HCT116 (cell line): ENCODE results near the gene LTBP1. TPM values are rescaled to one million over a fixed set of nuclear protein-coding genes. Genes with fewer than 3 reads are reported as not detected.

Source experiments
- ATAC-seq: fragments of 200-7000 bp; cut with Tn5 transposase; 2 replicates; pipeline ENCODE4 v1.9.1; 2020; ENCODE audit warnings: mild to moderate bottlenecking, moderate library complexity
- BruUV-seq: library from RNA; stranded (reverse); fragments of 400-500 nt; replicated peaks from 2 replicates; lab custom pipeline; 2021; lab: Mats Ljungman, UMichigan
- CTCF ChIA-PET: fragments of 300-600 bp; sonication (Branson Sonifier 250); formaldehyde crosslinking; loops from one replicate; lab custom pipeline; 2021; ENCODE audit warnings: antibody characterized with exemption; lab: Charles Lee
- POLR2A ChIA-PET: fragments of 300-600, 350-600 bp; sonication (Branson Sonifier 250); formaldehyde crosslinking; loops from one replicate; lab custom pipeline; 2021; ENCODE audit warnings: antibody characterized with exemption; lab: Charles Lee
- RAD21 ChIA-PET, 2 experiments: fragments of 300-600 bp; sonication (Branson Sonifier 250); formaldehyde crosslinking; loops; one replicate each; lab custom pipeline; 2023; ENCODE audit warnings: low total read pairs in 2 of 2; ENCODE audit not compliant: uncharacterized antibody in 2 of 2, unreplicated experiment in 2 of 2, low non-redundant PET in 1 of 2; lab: Charles Lee
- DNase-seq: peaks from one replicate; pipeline ENCODE4 v3.0.0-alpha.2; 2010; ENCODE audit warnings: low read depth, low spot score
- H2AFZ ChIP-seq: fragments of 200-600 bp; shearing (Covaris generic), sonication (generic); 2 replicates; pipeline ENCODE4 v1.6.1; 2017; ENCODE audit warnings: low read depth, mixed run types, mixed read lengths, antibody characterized with exemption, low read length; ENCODE audit not compliant: poor library complexity, severe bottlenecking
- H3K27ac ChIP-seq: 2 replicates; pipeline ENCODE4 v1.5.1; 2012; ENCODE audit warnings: low read depth, low read length
- H3K27me3 ChIP-seq: fragments of 200-600 bp; sonication (generic); 2 replicates; pipeline ENCODE4 v1.6.1; 2016; ENCODE audit warnings: mixed run types, low read length, mixed read lengths; ENCODE audit not compliant: insufficient read depth
- H3K36me3 ChIP-seq, 2 experiments: fragments of 200-500 bp in 1 of 2; fragments of 200-600 bp in 1 of 2; sonication (Bioruptor generic) in 1 of 2; sonication (generic) in 1 of 2; 2 replicates each; pipeline versions ENCODE4 v1.5.1 to v1.6.1; 2014 to 2016; ENCODE audit warnings: low read length in 2 of 2, inconsistent platforms in 1 of 2, mixed read lengths in 1 of 2, mixed run types in 1 of 2; ENCODE audit not compliant: insufficient read depth in 2 of 2, control insufficient read depth in 1 of 2
- H3K4me1 ChIP-seq, 2 experiments: fragments of 200-600 bp in 1 of 2; sonication (generic) in 1 of 2; 2 replicates each; pipeline versions ENCODE4 v1.5.1 to v1.6.1; 2012 to 2017; ENCODE audit warnings: low read length in 2 of 2, inconsistent platforms in 1 of 2, mild to moderate bottlenecking in 1 of 2, mixed read lengths in 1 of 2, mixed run types in 1 of 2, moderate library complexity in 1 of 2; ENCODE audit not compliant: insufficient read depth in 2 of 2, control insufficient read depth in 1 of 2
- H3K4me2 ChIP-seq: fragments of 200-600 bp; sonication (generic); 2 replicates; pipeline ENCODE4 v1.6.1; 2017; ENCODE audit warnings: mixed run types, low read length, mixed read lengths
- H3K4me3 ChIP-seq, 2 experiments: fragments of 200-600 bp in 1 of 2; sonication (generic) in 1 of 2; replicated peaks in 1 of 2; 2 replicates each; pipeline ENCODE4 v1.5.1; 2011 to 2016; ENCODE audit warnings: low read length in 2 of 2, control low read depth in 1 of 2, low read depth in 1 of 2, mild to moderate bottlenecking in 1 of 2, mixed read lengths in 1 of 2, mixed run types in 1 of 2
- H3K79me2 ChIP-seq: fragments of 200-600 bp; sonication (generic); 2 replicates; pipeline ENCODE4 v1.6.1; 2017; ENCODE audit warnings: mild to moderate bottlenecking, mixed run types, low read length, moderate library complexity, mixed read lengths; ENCODE audit not compliant: insufficient read depth
- H3K9ac ChIP-seq: fragments of 200-600 bp; sonication (generic); 2 replicates; pipeline ENCODE4 v1.6.1; 2016; ENCODE audit warnings: low read length, mixed read lengths
- H3K9me2 ChIP-seq: fragments of 200-600 bp; sonication (generic), shearing (Covaris generic); 2 replicates; pipeline ENCODE4 v1.6.1; 2017; ENCODE audit warnings: mixed run types, mild to moderate bottlenecking, moderate library complexity; ENCODE audit not compliant: insufficient read depth
- H3K9me3 ChIP-seq, 2 experiments: fragments of 200-500 bp in 1 of 2; fragments of 200-600 bp in 1 of 2; sonication (Bioruptor generic) in 1 of 2; sonication (generic) in 1 of 2; 2 replicates each; pipeline ENCODE4 v1.6.1; 2014 to 2017; ENCODE audit warnings: low read length in 2 of 2, mixed read lengths in 2 of 2, inconsistent platforms in 1 of 2, low read depth in 1 of 2, mild to moderate bottlenecking in 1 of 2, mixed run types in 1 of 2, moderate library complexity in 1 of 2; ENCODE audit not compliant: control insufficient read depth in 1 of 2, insufficient read depth in 1 of 2
- H4K20me1 ChIP-seq: fragments of 200-600 bp; sonication (generic), shearing (Covaris generic); 2 replicates; pipeline ENCODE4 v1.6.1; 2017; ENCODE audit warnings: mixed run types, mild to moderate bottlenecking, moderate library complexity; ENCODE audit not compliant: insufficient read depth
- CBX3 ChIP-seq: IDR thresholded peaks from 2 replicates; pipeline ENCODE4 v1.6.1; 2012; ENCODE audit warnings: low read depth
- EZH2 ChIP-seq: fragments of 200-600 bp; sonication (generic); IDR thresholded peaks from 2 replicates; pipeline ENCODE4 v1.6.1; 2017; ENCODE audit warnings: antibody characterized with exemption, mixed run types
- ZFX ChIP-seq: fragments of 450-650 bp; IDR thresholded peaks from 2 replicates; pipeline ENCODE4 v1.6.1; 2017
- ZNF274 ChIP-seq: fragments of 200-500 bp; sonication (Bioruptor generic); IDR thresholded peaks from 2 replicates; pipeline ENCODE4 v1.6.1; 2014; ENCODE audit warnings: mild to moderate bottlenecking, low read depth, low read length, inconsistent platforms
- intact Hi-C: fragments of 100-400 bp; cut with micrococcal nuclease; formaldehyde crosslinking; loops from 2 replicates; pipeline ENCODE4 v1.10.0; 2022
- total RNA-seq: library from RNA; stranded (reverse); gene quantifications from one replicate; pipeline ENCODE4 v1.2.1, GENCODE V29; 2021; ENCODE audit not compliant: unreplicated experiment

LTBP1 gene
- total RNA-seq, 1 experiment from 2014 or later: 5.1 TPM

DNA sequence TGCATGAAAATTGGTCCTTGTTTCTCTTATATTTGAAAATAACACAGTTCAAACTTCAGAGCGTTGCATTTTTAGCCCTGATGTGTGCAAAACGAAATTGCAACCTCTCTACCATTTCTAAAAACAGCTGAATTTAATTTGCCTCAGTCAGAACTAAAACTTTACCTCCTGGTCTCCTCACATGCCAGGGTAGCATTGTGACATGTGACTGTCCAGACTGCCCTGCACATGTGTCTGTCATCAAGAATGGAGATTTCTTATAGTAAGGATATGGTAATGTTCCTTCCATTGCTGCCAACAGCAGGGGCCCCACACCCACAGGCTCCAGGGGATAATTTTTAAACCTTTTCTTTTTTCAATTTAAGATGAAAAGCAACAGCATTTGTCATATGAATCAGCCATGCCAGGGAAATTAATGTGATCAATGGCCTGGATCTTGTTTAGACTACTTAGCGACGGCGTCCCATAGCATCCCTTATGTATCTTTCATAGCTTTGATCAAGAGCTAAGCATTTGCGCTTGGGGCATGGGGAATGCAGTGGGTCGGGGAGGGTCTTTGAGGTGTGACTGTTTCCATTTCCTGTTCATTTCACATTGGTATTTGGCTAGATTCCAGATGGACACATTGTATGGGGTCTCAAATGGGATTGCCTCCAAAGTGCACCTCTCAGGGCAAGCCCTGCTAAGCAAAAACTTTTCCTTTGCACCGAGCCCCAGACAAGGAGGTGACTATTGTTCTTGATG lies 437.3 kb downstream of the LTBP1 start:
- Histone ChIP-seq H3K36me3 (no peaks in the 10 kb centered on the region), H3K4me1 (no peaks in the 10 kb centered on the region), H3K4me2 (no peak overlapping the region), H3K79me2 (no peaks in the 10 kb centered on the region), H2AFZ (no peak overlapping the region), H3K9ac (no peak overlapping the region), H4K20me1 (no peaks in the 10 kb centered on the region), H3K27me3 (no peaks in the 10 kb centered on the region), H3K27ac (no peak overlapping the region)
- ChIA-PET CTCF (interaction anchor here (1.1 to 2.2 kb wide), 3 partner anchors 12 to 199 kb away, joined by 3 to 5 read pairs (median 3); no protein-coding TSS in a partner anchor), POLR2A (no interaction called here), RAD21 (no interaction called here)
- BruUV-seq: no TSS peak
- intact Hi-C loops: loop anchor here (10.0 kb wide), 1 partner anchor 201 kb away; no protein-coding TSS in a partner anchor
- TF ChIP-seq EZH2 (no peak), ZNF274 (no peak), CBX3 (no peak)
- TF ChIP-seq, all 23 proteins: peak for 0
- H3K4me3 ChIP-seq: no peak overlapping the region
- DNase-seq (no peak), ATAC-seq (no peak)
- H3K9me3 ChIP-seq: no peaks in the 10 kb centered on the region
- H3K9me2 ChIP-seq: no peaks in the 10 kb centered on the region

- intact Hi-C loops: loop anchor here (10.0 kb wide), 1 partner anchor 200 kb away; no protein-coding TSS in a partner anchor
- BruUV-seq: no TSS peak
- no peaks in the 10 kb centered on the region for H3K9me3 ChIP-seq
- H3K27ac ChIP-seq: no peak overlapping the region
- DNase-seq (no peak), ATAC-seq (no peak)
- H3K36me3 ChIP-seq: no peaks in the 10 kb centered on the region
- POLR2A ChIA-PET: no interaction called here
- no peaks in the 10 kb centered on the region for H3K27me3 ChIP-seq
- no peaks in the 10 kb centered on the region for H4K20me1 ChIP-seq
- TF ChIP-seq EZH2 (no peak), ZFX (no peak)
- no peak overlapping the region for H3K9ac ChIP-seq
- H3K4me2 ChIP-seq: no peak overlapping the region
- CTCF ChIA-PET: interaction anchor here (1.1 to 2.2 kb wide), 3 partner anchors 11 to 199 kb away, joined by 3 to 5 read pairs (median 3); no protein-coding TSS in a partner anchor
- RAD21 ChIA-PET: no interaction called here
- no peaks in the 10 kb centered on the region for H3K9me2 ChIP-seq
- H2AFZ ChIP-seq: no peak overlapping the region
- H3K79me2 ChIP-seq: no peaks in the 10 kb centered on the region
- no peak overlapping the region for H3K4me3 ChIP-seq
- no peaks in the 10 kb centered on the region for H3K4me1 ChIP-seq
These were observed 437.8 kb downstream of the LTBP1 start for GRCh38 chr2:33384599-33384961.
